Activated CD8-positive, alpha-beta memory T cell treated with anti-CD3 and anti-CD28 coated beads, Interleukin-2, amount 10 ng/mL, durations not matched to agents 7 days and 5 days (primary cell): ENCODE data around the gene TRERF1. TPM values are rescaled to one million over a fixed set of nuclear protein-coding genes. Genes with fewer than 3 reads are reported as not detected.
"Not testable (repeated sequence)": the region's sequence is repeated elsewhere in the genome, so short reads cannot be mapped to it uniquely, and the experiment has no call there.

Experiments
- ATAC-seq: fragments of 150-1000 bp; cut with Tn5 transposase; one replicate; pipeline ENCODE4 v1.10.0; 2021; ENCODE audit warnings: moderate library complexity
- CTCF ChIA-PET: fragments of 350-600 bp; sonication (Branson Sonifier 250); formaldehyde crosslinking; loops from one replicate; lab custom pipeline; 2021; ENCODE audit warnings: antibody characterized with exemption; lab: Charles Lee
- DNase-seq: peaks from one replicate; pipeline ENCODE4 v3.0.0-alpha.2; 2020
- H3K27ac Mint-ChIP-seq: one replicate; pipeline ENCODE4 v1.8.0; 2021; ENCODE audit warnings: mild to moderate bottlenecking, mixed read lengths
- H3K27me3 Mint-ChIP-seq: one replicate; pipeline ENCODE4 v1.8.0; 2021; ENCODE audit warnings: mixed read lengths
- H3K36me3 Mint-ChIP-seq: one replicate; pipeline ENCODE4 v1.8.0; 2021; ENCODE audit warnings: mild to moderate bottlenecking, mixed read lengths
- H3K4me1 Mint-ChIP-seq: one replicate; pipeline ENCODE4 v1.8.0; 2021; ENCODE audit warnings: mixed read lengths
- H3K4me3 Mint-ChIP-seq: one replicate; pipeline ENCODE4 v1.8.0; 2021; ENCODE audit warnings: mild to moderate bottlenecking, moderate library complexity, mixed read lengths
- H3K9me3 Mint-ChIP-seq: one replicate; pipeline ENCODE4 v1.8.0; 2022; ENCODE audit warnings: low read depth, mixed read lengths
- total RNA-seq, 2 experiments: library from RNA; stranded (reverse); gene quantifications; one replicate each; pipeline ENCODE4 v1.2.3, GENCODE V29; 2021

Gene TRERF1
- 10 to 100 TPM; 16.2 to 36.0 TPM for total RNA-seq

- DNase-seq (peak; percentile 76), ATAC-seq (peak; percentile 45)
- no peaks in the 10 kb centered on the region for H3K9me3 Mint-ChIP-seq
- H3K4me3 Mint-ChIP-seq, result peak within 1 kb of the TSS; percentile 97
- peaks cover 24% of the 10 kb centered on the region for H3K36me3 Mint-ChIP-seq
- H3K4me1 Mint-ChIP-seq, result peaks cover 44% of the 10 kb centered on the region
- CTCF ChIA-PET, result interaction anchor here (0.9 to 2.8 kb wide), 15 partner anchors 12 to 450 kb away, joined by 3 to 12 read pairs (median 4); no protein-coding TSS in a partner anchor
- peak within 1 kb of the TSS; percentile 92 for H3K27ac Mint-ChIP-seq
- peaks cover 6% of the 10 kb centered on the region for H3K27me3 Mint-ChIP-seq
Observed at GRCh38 chr6:42451333-42452170, at the start of gene TRERF1. Gene TRERF1, minus strand, starts transcription at chr6:42451926. Its CDS starts 182,336 bp downstream, at chr6:42269590.

GRCh38 chr6:42498473-42499128 is 46.9 kb upstream of the TRERF1 start:
- Mint-ChIP-seq H3K27me3 (peaks cover 22% of the 10 kb centered on the region), H3K36me3 (peaks cover 6% of the 10 kb centered on the region), H3K4me3 (no peak overlapping the region), H3K27ac (no peak overlapping the region), H3K4me1 (peaks cover 8% of the 10 kb centered on the region), H3K9me3 (peaks cover 5% of the 10 kb centered on the region)
- CTCF ChIA-PET, result interaction anchor here (1.4 kb wide), 1 partner anchor 49 kb away, joined by 3 read pairs; no protein-coding TSS in a partner anchor
- no peak for DNase-seq
- ATAC-seq, result no peak

GRCh38 chr6:42493914-42494539 is 42.3 kb upstream of the TRERF1 start:
- peaks cover 2% of the 10 kb centered on the region for H3K36me3 Mint-ChIP-seq

GRCh38 chr6:42488129-42488528 is 36.4 kb upstream of the TRERF1 start:
- no peak for ATAC-seq
- no peaks in the 10 kb centered on the region for H3K36me3 Mint-ChIP-seq
- no peaks in the 10 kb centered on the region for H3K9me3 Mint-ChIP-seq
- peaks cover 3% of the 10 kb centered on the region for H3K27me3 Mint-ChIP-seq
- CTCF ChIA-PET, result no interaction called here
- no peak overlapping the region for H3K27ac Mint-ChIP-seq
- no peak overlapping the region for H3K4me3 Mint-ChIP-seq
- DNase-seq, result no peak
- H3K4me1 Mint-ChIP-seq, result no peaks in the 10 kb centered on the region

More at GRCh38 chr6:42493914-42494539, 42.3 kb upstream of the TRERF1 start:
- H3K27ac Mint-ChIP-seq, result no peak overlapping the region
- no peak overlapping the region for H3K4me3 Mint-ChIP-seq
- DNase-seq, result no peak
- H3K27me3 Mint-ChIP-seq, result peaks cover 22% of the 10 kb centered on the region
- CTCF ChIA-PET, result interaction anchor here (0.7 kb wide), 2 partner anchors 17 to 54 kb away, joined by 3 read pairs; no protein-coding TSS in a partner anchor
- H3K4me1 Mint-ChIP-seq, result no peaks in the 10 kb centered on the region
- ATAC-seq, result no peak
- H3K9me3 Mint-ChIP-seq, result peaks cover 2% of the 10 kb centered on the region

GRCh38 chr6:42484261-42484660 is 32.5 kb upstream of the TRERF1 start:
- H3K4me1 Mint-ChIP-seq, result no peaks in the 10 kb centered on the region
- H3K27ac Mint-ChIP-seq, result no peak overlapping the region
- CTCF ChIA-PET, result interaction anchor here (0.8 to 1.4 kb wide), 2 partner anchors 36 to 47 kb away, joined by 3 read pairs; no protein-coding TSS in a partner anchor
- peaks cover 3% of the 10 kb centered on the region for H3K27me3 Mint-ChIP-seq
- no peaks in the 10 kb centered on the region for H3K9me3 Mint-ChIP-seq
- H3K4me3 Mint-ChIP-seq, result no peak overlapping the region
- no peaks in the 10 kb centered on the region for H3K36me3 Mint-ChIP-seq
- DNase-seq, result no peak
- ATAC-seq, result no peak

- ATAC-seq (no peak), DNase-seq (no peak)
- Mint-ChIP-seq H3K27me3 (peaks cover 3% of the 10 kb centered on the region), H3K27ac (no peak overlapping the region), H3K9me3 (no peaks in the 10 kb centered on the region), H3K4me3 (no peak overlapping the region), H3K4me1 (no peaks in the 10 kb centered on the region), H3K36me3 (no peaks in the 10 kb centered on the region)
- CTCF ChIA-PET, result interaction anchor here (0.6 kb wide), 1 partner anchor 171 kb away, joined by 4 read pairs; no protein-coding TSS in a partner anchor
Observed at GRCh38 chr6:42482174-42482573, 30.4 kb upstream of the TRERF1 start.

GRCh38 chr6:42471714-42472113 is 20.0 kb upstream of the TRERF1 start:
- Mint-ChIP-seq H3K4me1 (no peaks in the 10 kb centered on the region), H3K27me3 (peaks cover 2% of the 10 kb centered on the region), H3K9me3 (peaks cover 10% of the 10 kb centered on the region), H3K27ac (no peak overlapping the region), H3K36me3 (peaks cover 6% of the 10 kb centered on the region), H3K4me3 (no peak overlapping the region)
- no peak for DNase-seq
- ATAC-seq, result no peak
- CTCF ChIA-PET, result interaction anchor here (1.0 to 1.1 kb wide), 2 partner anchors 65 to 76 kb away, joined by 3 read pairs; no protein-coding TSS in a partner anchor

GRCh38 chr6:42471142-42471541 is 19.4 kb upstream of the TRERF1 start:
- H3K4me3 Mint-ChIP-seq, result no peak overlapping the region
- H3K27ac Mint-ChIP-seq, result no peak overlapping the region
- ATAC-seq (no peak), DNase-seq (no peak)
- H3K9me3 Mint-ChIP-seq, result peaks cover 10% of the 10 kb centered on the region
- CTCF ChIA-PET, result no interaction called here
- H3K36me3 Mint-ChIP-seq, result peaks cover 6% of the 10 kb centered on the region
- no peaks in the 10 kb centered on the region for H3K4me1 Mint-ChIP-seq
- peaks cover 2% of the 10 kb centered on the region for H3K27me3 Mint-ChIP-seq

- ATAC-seq, result no peak
Observed at GRCh38 chr6:42468273-42468672, 16.5 kb upstream of the TRERF1 start.

GRCh38 chr6:42467651-42468050 is 15.9 kb upstream of the TRERF1 start:
- Mint-ChIP-seq H3K27me3 (peaks cover 4% of the 10 kb centered on the region), H3K9me3 (peaks cover 10% of the 10 kb centered on the region), H3K4me1 (peaks cover 2% of the 10 kb centered on the region), H3K4me3 (no peak overlapping the region), H3K27ac (no peak overlapping the region), H3K36me3 (peaks cover 6% of the 10 kb centered on the region)
- ATAC-seq, result no peak
- DNase-seq, result no peak
- CTCF ChIA-PET, result interaction anchor here (1.2 kb wide), 1 partner anchor 80 kb away, joined by 5 read pairs; no protein-coding TSS in a partner anchor

More at GRCh38 chr6:42468273-42468672, 16.5 kb upstream of the TRERF1 start:
- no peak for DNase-seq
- peaks cover 10% of the 10 kb centered on the region for H3K9me3 Mint-ChIP-seq
- H3K27me3 Mint-ChIP-seq, result peaks cover 4% of the 10 kb centered on the region
- peaks cover 2% of the 10 kb centered on the region for H3K4me1 Mint-ChIP-seq
- H3K36me3 Mint-ChIP-seq, result peaks cover 6% of the 10 kb centered on the region
- H3K27ac Mint-ChIP-seq, result no peak overlapping the region
- CTCF ChIA-PET, result interaction anchor here (1.2 kb wide), 1 partner anchor 79 kb away, joined by 5 read pairs; no protein-coding TSS in a partner anchor
- no peak overlapping the region for H3K4me3 Mint-ChIP-seq

- H3K36me3 Mint-ChIP-seq, H3K27ac Mint-ChIP-seq: not testable (repeated sequence)
- peaks cover 10% of the 10 kb centered on the region for H3K9me3 Mint-ChIP-seq
Observed at GRCh38 chr6:42466470-42466869, 14.7 kb upstream of the TRERF1 start.

GRCh38 chr6:42462474-42462972 is 10.8 kb upstream of the TRERF1 start:
- no peaks in the 10 kb centered on the region for H3K9me3 Mint-ChIP-seq
- no peak overlapping the region for H3K27ac Mint-ChIP-seq
- no peak overlapping the region for H3K4me3 Mint-ChIP-seq
- CTCF ChIA-PET, result interaction anchor here (0.6 to 1.2 kb wide), 3 partner anchors 21 to 383 kb away, joined by 3 to 4 read pairs (median 3); no protein-coding TSS in a partner anchor
- no peak for ATAC-seq
- no peaks in the 10 kb centered on the region for H3K36me3 Mint-ChIP-seq
- H3K27me3 Mint-ChIP-seq, result peaks cover 2% of the 10 kb centered on the region
- no peak for DNase-seq
- peaks cover 2% of the 10 kb centered on the region for H3K4me1 Mint-ChIP-seq

More at GRCh38 chr6:42466470-42466869, 14.7 kb upstream of the TRERF1 start:
- CTCF ChIA-PET, H3K27me3 Mint-ChIP-seq, ATAC-seq, H3K4me1 Mint-ChIP-seq, H3K4me3 Mint-ChIP-seq, DNase-seq: not testable (repeated sequence)
